GM23248 (cell line): Measurements from ENCODE around the gene DAPK1. TPM values are rescaled to one million over a fixed set of nuclear protein-coding genes. Genes with fewer than 3 reads are reported as not detected.

Experiments
- DNase-seq: peaks from one replicate; pipeline ENCODE4 v3.0.0-alpha.2; 2015
- H2AFZ ChIP-seq: fragments of 200-600 bp; sonication (generic); 2 replicates; pipeline ENCODE4 v1.6.1; 2016; ENCODE audit warnings: antibody characterized with exemption
- H3F3A ChIP-seq: fragments of 200-600 bp; sonication (generic); 2 replicates; pipeline ENCODE4 v1.6.1; 2016; ENCODE audit warnings: mild to moderate bottlenecking, antibody characterized with exemption, mixed run types; ENCODE audit not compliant: insufficient read depth
- H3K27ac ChIP-seq: fragments of 200-600 bp; sonication (generic); 2 replicates; pipeline ENCODE4 v1.5.1; 2016; ENCODE audit warnings: mild to moderate bottlenecking
- H3K27me3 ChIP-seq: fragments of 200-600 bp; sonication (generic); replicated peaks from 2 replicates; pipeline ENCODE4 v1.6.1; 2016; ENCODE audit warnings: mild to moderate bottlenecking; ENCODE audit not compliant: insufficient read depth
- H3K36me3 ChIP-seq: fragments of 200-600 bp; sonication (generic); 2 replicates; pipeline ENCODE4 v1.6.1; 2016; ENCODE audit warnings: low read depth, mild to moderate bottlenecking
- H3K4me1 ChIP-seq: fragments of 200-600 bp; sonication (generic); 2 replicates; pipeline ENCODE4 v1.6.1; 2016; ENCODE audit warnings: mild to moderate bottlenecking; ENCODE audit not compliant: insufficient read depth
- H3K4me2 ChIP-seq: fragments of 200-600 bp; sonication (generic); one replicate; pipeline ENCODE4 v1.6.1; 2016; ENCODE audit warnings: mild to moderate bottlenecking; ENCODE audit not compliant: unreplicated experiment
- H3K4me3 ChIP-seq: fragments of 200-600 bp; sonication (generic); 2 replicates; pipeline ENCODE4 v1.5.1; 2016; ENCODE audit warnings: mild to moderate bottlenecking
- H3K79me2 ChIP-seq: fragments of 200-600 bp; sonication (generic); 2 replicates; pipeline ENCODE4 v1.6.1; 2016; ENCODE audit warnings: mild to moderate bottlenecking; ENCODE audit not compliant: insufficient read depth
- H3K9ac ChIP-seq: fragments of 200-600 bp; sonication (generic); 2 replicates; pipeline ENCODE4 v1.6.1; 2016; ENCODE audit warnings: mild to moderate bottlenecking
- H3K9me2 ChIP-seq: fragments of 200-600 bp; sonication (generic); 2 replicates; pipeline ENCODE4 v1.6.1; 2016; ENCODE audit warnings: mixed run types, mild to moderate bottlenecking, moderate library complexity; ENCODE audit not compliant: insufficient read depth
- H3K9me3 ChIP-seq: fragments of 200-600 bp; sonication (generic); one replicate; pipeline ENCODE4 v1.6.1; 2017; ENCODE audit warnings: low read depth
- H4K20me1 ChIP-seq: fragments of 200-600 bp; sonication (generic); 2 replicates; pipeline ENCODE4 v1.6.0; 2016; ENCODE audit not compliant: insufficient read depth
- EZH2 ChIP-seq: fragments of 200-600 bp; sonication (generic); IDR thresholded peaks from 2 replicates; pipeline ENCODE4 v1.6.1; 2018; ENCODE audit warnings: antibody characterized with exemption, mild to moderate bottlenecking; ENCODE audit not compliant: insufficient read depth, poor library complexity, severe bottlenecking
- EZH2phosphoT487 ChIP-seq: fragments of 200-600 bp; sonication (generic); IDR thresholded peaks from 2 replicates; pipeline ENCODE4 v1.6.1; 2018; ENCODE audit warnings: antibody characterized with exemption, moderate library complexity, mild to moderate bottlenecking, low read depth; ENCODE audit not compliant: insufficient read depth
- WGBS, 2 experiments: methylation state at CpG; one replicate each; pipeline ENCODE4 v1.1.6; 2015 to 2017; ENCODE audit warnings: low lambda C conversion rate in 2 of 2, low coverage in 1 of 2; ENCODE audit errors: missing lambda C conversion rate in 2 of 2; 5-methylcytosine and 5-hydroxymethylcytosine counted together
- in situ Hi-C: fragments of 300-500 bp; cut with MboI; formaldehyde crosslinking; loops from 2 replicates; pipeline ENCODE4 v1.15.0; 2020
- polyA plus RNA-seq: library from polyadenylated mRNA; unstranded; fragments of >200 nt; fragmentation: Nextera tagmentation; extraction: Ambion mirVana; gene quantifications from 2 replicates; pipeline ENCODE4 v1.2.1, GENCODE V29; 2016
- total RNA-seq: library from RNA; depleted of rRNA; stranded (reverse); fragments of >200 nt; shearing (Covaris generic); gene quantifications from 2 replicates; pipeline ENCODE4 v1.2.3, GENCODE V29; 2014

The DAPK1 gene
- total and polyA plus RNA-seq, 2 experiments from 2014 or later: 1.6 to 1.9 TPM

DNA sequence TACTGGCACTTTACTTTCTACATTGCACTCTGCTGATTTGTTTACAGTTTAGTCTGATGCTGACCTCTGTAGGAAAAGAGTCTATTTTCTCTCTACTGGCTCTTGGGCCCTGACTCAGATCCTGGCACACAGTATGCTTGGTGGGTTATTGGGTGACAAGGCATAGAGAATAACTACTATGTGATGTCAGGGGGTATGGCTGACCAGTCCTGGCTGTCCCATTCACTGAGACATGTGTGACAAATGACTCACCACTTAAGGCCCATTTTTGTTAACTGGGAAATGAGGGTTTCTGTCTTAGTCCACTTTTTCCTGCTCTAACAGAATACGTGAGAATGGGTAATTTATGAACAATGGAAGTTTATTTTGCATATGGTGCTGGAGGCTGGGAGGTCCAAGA is 66.4 kb downstream of the DAPK1 start:
- Histone ChIP-seq H3K79me2 (no peaks in the 10 kb centered on the region), H4K20me1 (no peaks in the 10 kb centered on the region), H3K36me3 (no peaks in the 10 kb centered on the region), H3K27ac (no peak overlapping the region), H3K9me2 (no peaks in the 10 kb centered on the region), H2AFZ (no peak overlapping the region), H3K9ac (no peak overlapping the region), H3K4me2 (no peak overlapping the region), H3K4me3 (no peak overlapping the region), H3K4me1 (no peaks in the 10 kb centered on the region), H3K9me3 (no peaks in the 10 kb centered on the region), H3F3A (no peaks in the 10 kb centered on the region), H3K27me3 (no peaks in the 10 kb centered on the region)
- WGBS, 2 experiments: 70 to 90% methylated on average over 1 of the region's 1 CpG
- in situ Hi-C loops: no loop called here
- TF ChIP-seq EZH2phosphoT487 (no peak), EZH2 (no peak)
- DNase-seq: no peak

- Histone ChIP-seq H3K27me3 (no peaks in the 10 kb centered on the region), H3K9me2 (no peaks in the 10 kb centered on the region), H3K4me1 (no peaks in the 10 kb centered on the region), H3K4me3 (no peak overlapping the region), H3K9me3 (no peaks in the 10 kb centered on the region), H3K4me2 (no peak overlapping the region), H3K9ac (no peak overlapping the region), H2AFZ (no peak overlapping the region), H3K79me2 (no peaks in the 10 kb centered on the region), H4K20me1 (no peaks in the 10 kb centered on the region), H3F3A (no peaks in the 10 kb centered on the region), H3K27ac (no peak overlapping the region), H3K36me3 (no peaks in the 10 kb centered on the region)
- no peak for TF ChIP-seq EZH2
- no peak for TF ChIP-seq EZH2phosphoT487
- WGBS, 2 experiments: 63 to 75% methylated on average over 4 of the region's 4 CpGs
- DNase-seq: no peak
- in situ Hi-C loops: no loop called here
Measured at GRCh38 chr9:87564791-87565241, 67.1 kb downstream of the DAPK1 start.

- Histone ChIP-seq H3K4me1 (no peaks in the 10 kb centered on the region), H2AFZ (no peak overlapping the region), H3K9ac (no peak overlapping the region), H3K9me2 (no peaks in the 10 kb centered on the region), H3K4me2 (no peak overlapping the region), H3K4me3 (no peak overlapping the region), H3K27me3 (peaks cover 4% of the 10 kb centered on the region; the same call in 1 of the 2 replicates), H3K79me2 (no peaks in the 10 kb centered on the region), H4K20me1 (no peaks in the 10 kb centered on the region), H3K9me3 (no peaks in the 10 kb centered on the region), H3K27ac (no peak overlapping the region), H3K36me3 (no peaks in the 10 kb centered on the region), H3F3A (no peaks in the 10 kb centered on the region)
- in situ Hi-C loops: no loop called here
- no peak for DNase-seq
- TF ChIP-seq EZH2phosphoT487 (no peak), EZH2 (no peak)
- WGBS, 2 experiments: 13% methylated on average over 4 of the region's 4 CpGs
Measured at GRCh38 chr9:87567001-87567400, 69.3 kb downstream of the DAPK1 start.

GRCh38 chr9:87567571-87567970 is 69.9 kb downstream of the DAPK1 start:
- Histone ChIP-seq H3F3A (no peaks in the 10 kb centered on the region), H3K36me3 (no peaks in the 10 kb centered on the region), H3K27me3 (peaks cover 4% of the 10 kb centered on the region; the same call in 1 of the 2 replicates), H3K27ac (no peak overlapping the region), H4K20me1 (no peaks in the 10 kb centered on the region), H3K4me3 (peak overlapping the region; percentile 21; the same call in 1 of the 2 replicates), H3K4me2 (peak overlapping the region; percentile 19), H3K4me1 (no peaks in the 10 kb centered on the region), H3K9me2 (no peaks in the 10 kb centered on the region), H3K79me2 (no peaks in the 10 kb centered on the region), H2AFZ (peak overlapping the region; percentile 18; the same call in 1 of the 2 replicates), H3K9ac (no peak overlapping the region), H3K9me3 (no peaks in the 10 kb centered on the region)
- TF ChIP-seq EZH2phosphoT487: no peak
- no peak for TF ChIP-seq EZH2
- WGBS, 2 experiments: 9 to 14% methylated on average over 7 of the region's 7 CpGs
- in situ Hi-C loops: no loop called here
- peak; percentile 60 for DNase-seq

- H3K36me3 ChIP-seq: no peaks in the 10 kb centered on the region
- peak overlapping the region; percentile 19 for H3K4me2 ChIP-seq
- H3K9ac ChIP-seq: no peak overlapping the region
- no peak for TF ChIP-seq EZH2phosphoT487
- H3K4me1 ChIP-seq: no peaks in the 10 kb centered on the region
- 66 to 70% methylated on average over 9 of the region's 9 CpGs for WGBS, 2 experiments
- H3K4me3 ChIP-seq: peak overlapping the region; percentile 21; the same call in 1 of the 2 replicates
- peak overlapping the region; percentile 18; the same call in 1 of the 2 replicates for H2AFZ ChIP-seq
- H3K27ac ChIP-seq: no peak overlapping the region
- H3F3A ChIP-seq: no peaks in the 10 kb centered on the region
- no peak for DNase-seq
- no peaks in the 10 kb centered on the region for H4K20me1 ChIP-seq
- peaks cover 4% of the 10 kb centered on the region; the same call in 1 of the 2 replicates for H3K27me3 ChIP-seq
- no peaks in the 10 kb centered on the region for H3K9me2 ChIP-seq
- H3K79me2 ChIP-seq: no peaks in the 10 kb centered on the region
- no peaks in the 10 kb centered on the region for H3K9me3 ChIP-seq
- in situ Hi-C loops: no loop called here
Measured at GRCh38 chr9:87567983-87568382, 70.3 kb downstream of the DAPK1 start.
